NCI-H146 treated with DMSO at 0.1 percent for 48 hours (cell line): ENCODE data around the gene PRKAR1B.
"Not testable (repeated sequence)": the region's sequence is repeated elsewhere in the genome, so short reads cannot be mapped to it uniquely, and the experiment has no call there.

Experiments
- DNase-seq: peaks from one replicate; lab custom pipeline; 2025; ENCODE audit not compliant: unreplicated experiment; lab: John Stamatoyannopoulos, UW

PRKAR1B gene

DNA sequence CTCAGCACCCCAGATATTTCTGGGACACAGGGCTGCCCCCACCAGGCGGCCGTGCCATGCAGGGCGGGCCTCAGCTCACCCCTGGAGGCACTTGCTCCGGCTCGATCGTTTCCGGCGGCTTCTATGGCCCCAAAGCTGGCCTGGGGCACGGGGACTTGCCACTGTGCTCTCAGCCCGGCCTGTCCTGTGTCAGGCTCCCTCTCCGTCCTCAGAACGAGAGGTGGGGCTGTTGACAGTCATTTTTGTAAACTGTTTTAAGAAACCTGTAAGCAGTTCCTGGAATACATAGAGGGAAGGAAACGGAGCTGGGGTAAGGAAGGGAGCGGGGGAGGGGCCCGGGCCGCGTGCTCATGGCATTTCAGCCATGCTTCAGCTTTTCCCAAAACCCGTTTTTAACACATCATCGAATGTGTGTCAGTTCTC is 30.7 kb upstream of the PRKAR1B start:
- DNase-seq = no peak

- no peak for DNase-seq
Observed at GRCh38 chr7:756928-757560, 30.0 kb upstream of the PRKAR1B start.

DNA sequence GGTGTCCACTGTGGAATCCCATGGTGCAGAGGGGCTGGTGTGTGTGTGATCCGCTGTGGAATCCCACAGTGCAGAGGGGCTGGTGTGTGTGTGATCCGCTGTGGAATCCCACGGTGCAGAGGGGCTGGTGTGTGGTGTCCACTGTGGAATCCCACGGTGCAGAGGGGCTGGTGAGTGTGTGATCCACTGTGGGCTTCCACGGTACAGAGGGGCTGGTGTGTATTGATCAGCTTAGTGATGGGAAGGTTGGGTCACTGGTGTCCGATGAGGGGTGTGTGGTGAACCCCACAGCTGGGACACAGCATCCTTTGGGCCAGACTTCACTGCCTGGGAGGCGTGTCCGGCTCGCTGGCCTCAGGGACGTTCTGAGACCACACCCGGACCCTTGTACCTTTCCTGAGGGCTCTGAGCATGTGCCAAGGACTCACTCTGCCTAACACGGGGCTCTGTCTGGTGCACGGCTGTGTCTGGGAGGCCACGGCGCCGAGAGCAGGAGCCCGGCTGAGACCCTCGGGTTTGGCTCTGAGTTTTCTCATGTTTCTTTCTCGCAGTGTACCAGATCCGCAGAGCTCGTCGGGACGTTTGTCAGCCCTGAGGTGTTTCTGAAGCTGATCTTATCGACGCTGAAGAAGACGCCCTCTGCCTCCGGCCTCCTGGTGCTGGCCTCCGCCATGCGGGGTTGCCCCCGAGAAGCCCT is 29.3 kb upstream of the PRKAR1B start:
- DNase-seq = no peak

DNA sequence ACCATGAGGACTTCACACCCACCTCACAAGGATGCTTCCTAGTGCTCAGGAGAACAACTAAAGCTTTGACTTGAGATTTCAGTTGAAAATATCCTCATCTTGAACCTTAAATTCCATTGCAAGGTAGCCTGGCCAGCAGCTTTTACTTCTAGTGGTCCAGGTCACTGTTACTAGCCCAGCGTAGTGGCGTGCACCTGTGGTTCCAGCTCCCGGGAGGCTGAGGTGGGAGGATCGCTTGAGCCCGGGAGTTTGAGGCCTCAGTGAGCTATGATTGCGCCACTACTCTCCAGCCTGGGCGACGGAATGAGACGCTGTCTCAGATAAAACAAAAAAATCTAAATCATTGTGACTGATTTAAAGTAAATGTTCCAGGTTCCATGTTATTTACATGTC is 28.3 kb upstream of the PRKAR1B start:
- no peak for DNase-seq

DNA sequence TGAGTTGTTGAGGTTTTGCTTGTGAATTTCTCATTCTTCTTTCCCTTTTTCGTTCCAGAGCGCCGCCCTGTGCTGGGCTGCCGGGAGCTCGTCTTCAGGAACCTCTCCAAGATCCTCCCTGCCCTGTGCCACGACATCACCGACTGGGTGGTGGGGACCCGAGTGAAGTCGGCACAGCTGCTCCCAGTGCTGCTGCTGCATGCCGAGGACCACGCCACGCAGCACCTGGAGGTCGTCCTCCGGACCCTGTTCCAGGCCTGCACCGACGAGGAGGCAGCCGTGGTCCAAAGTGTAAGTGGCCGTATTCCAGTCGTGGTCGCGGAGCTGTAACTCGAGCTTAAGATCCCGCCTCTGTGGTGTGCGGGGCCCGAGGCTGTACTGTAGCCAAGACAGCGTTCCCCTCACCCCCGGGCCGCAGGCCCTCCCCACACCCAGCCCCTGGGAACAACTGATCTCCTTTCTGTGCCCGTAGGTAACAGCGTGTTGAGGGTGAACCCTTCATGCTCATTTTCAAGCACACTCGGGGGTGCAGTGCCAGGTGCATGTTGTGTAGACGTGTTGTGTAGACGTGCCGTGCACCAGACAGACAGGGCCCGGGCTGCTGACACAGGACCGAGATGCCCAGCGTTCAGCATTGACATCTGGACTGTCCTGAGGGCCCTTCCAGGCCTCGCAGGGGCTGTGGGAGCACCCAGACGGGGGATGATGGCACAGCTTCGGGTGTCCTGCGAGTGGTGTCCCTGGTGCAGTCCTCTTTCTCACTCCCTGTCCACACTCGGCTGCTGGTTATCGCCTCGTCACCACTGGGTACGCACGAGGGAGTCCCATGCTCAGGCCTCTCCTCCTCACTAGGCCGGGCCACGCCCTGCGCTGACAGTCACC is 27.7 kb upstream of the PRKAR1B start:
- DNase-seq = no peak

GRCh38 chr7:753190-753589 is 26.1 kb upstream of the PRKAR1B start:
- DNase-seq = no peak

- DNase-seq = not testable (repeated sequence)
Observed at GRCh38 chr7:752256-752655, 25.2 kb upstream of the PRKAR1B start.

DNA sequence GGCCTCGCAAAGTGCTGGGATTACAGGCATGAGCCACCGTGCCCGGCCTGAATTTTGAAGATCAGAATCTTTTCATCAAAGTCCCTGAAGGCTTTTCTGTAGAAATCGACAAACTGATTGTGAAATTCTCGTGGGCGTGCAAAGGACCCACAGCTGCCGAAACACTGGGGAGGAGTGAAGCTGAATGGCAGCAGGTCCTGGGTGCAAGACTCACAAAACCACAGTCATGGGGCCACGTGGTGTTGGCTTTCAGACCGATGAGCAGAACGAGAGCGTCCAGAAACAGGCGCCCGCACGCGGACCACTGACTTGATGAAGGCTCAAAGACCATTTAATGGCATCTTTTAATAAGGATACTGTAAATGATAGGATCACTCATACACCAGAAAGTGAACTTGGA is 24.7 kb upstream of the PRKAR1B start:
- DNase-seq = no peak

DNA sequence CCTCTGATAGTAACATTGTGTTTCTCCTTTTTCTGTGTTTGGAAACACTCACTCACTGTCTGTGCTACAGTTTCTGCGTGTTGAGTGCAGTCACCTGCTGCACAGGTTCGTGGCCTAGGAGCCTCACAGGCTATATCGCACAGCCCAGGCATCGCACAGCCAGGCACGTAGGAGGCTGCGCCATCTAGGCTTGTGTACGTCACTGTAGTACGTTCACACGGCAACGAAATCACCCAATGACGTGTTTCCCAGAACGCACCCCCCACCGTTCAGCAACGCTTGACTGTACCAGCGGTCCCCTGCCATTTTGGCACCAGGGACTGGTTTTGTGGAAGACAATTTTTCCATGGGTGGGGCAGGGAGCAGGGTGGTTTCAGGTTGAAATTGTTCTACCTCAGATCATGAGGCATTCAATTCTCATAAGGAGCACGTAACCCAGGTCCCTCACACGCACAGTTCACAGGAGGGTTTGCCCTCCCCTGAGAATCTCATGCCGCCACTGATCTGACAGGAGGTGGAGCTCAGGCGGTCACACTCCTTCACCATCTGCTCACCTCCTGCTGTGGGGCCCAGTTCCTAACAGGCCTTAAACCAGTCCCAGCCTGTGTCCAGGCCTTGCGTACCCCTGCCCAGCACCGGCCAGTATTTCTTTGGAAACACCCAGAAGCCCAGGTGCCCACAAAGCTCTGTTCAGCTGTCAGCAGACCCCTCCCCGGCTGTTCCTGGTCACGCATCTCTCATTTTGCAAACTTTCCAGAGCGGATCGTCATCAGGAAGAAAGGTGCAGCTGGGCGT is 23.2 kb upstream of the PRKAR1B start:
- no peak for DNase-seq

DNA sequence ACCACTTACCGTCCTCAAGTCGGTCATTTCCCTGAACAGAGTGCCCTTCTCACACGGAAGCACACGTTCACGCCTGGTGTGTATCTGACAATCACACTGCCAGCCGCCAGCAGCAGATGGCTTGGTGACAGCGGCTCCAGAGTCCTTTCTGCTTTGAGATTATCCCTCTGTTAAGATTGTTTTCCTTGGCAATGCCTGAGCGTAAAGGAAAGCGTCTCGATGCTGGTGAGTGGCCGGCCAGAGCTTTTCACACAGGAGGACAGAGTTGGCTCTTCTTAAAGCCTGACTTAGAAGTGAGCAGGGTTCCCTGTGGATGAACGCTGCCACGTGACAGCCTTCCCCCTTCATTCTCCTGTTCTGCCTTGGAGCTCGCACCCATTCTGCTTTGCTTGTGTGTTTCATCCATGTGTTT is 22.1 kb upstream of the PRKAR1B start:
- DNase-seq = no peak

DNA sequence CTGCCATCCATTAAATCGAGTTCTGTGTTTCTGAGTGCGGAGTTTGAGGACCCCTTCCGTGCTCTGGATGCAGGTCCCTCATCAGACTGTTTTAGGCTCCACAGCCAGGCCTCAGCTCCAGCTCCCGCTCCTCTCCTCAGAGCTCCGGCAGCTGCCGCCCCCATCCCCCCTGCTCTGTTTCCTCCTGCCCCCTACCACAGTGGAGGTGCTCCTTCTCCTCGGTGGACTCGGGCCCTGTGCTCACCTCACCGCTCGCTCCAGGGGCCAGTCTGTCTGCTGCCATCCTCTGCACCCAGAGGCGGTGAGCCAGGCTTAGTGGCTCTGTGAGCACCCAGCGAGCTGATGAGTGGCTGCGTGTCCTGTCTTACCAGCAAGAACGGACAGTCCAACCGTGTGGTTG is 21.4 kb upstream of the PRKAR1B start:
- no peak for DNase-seq

DNA sequence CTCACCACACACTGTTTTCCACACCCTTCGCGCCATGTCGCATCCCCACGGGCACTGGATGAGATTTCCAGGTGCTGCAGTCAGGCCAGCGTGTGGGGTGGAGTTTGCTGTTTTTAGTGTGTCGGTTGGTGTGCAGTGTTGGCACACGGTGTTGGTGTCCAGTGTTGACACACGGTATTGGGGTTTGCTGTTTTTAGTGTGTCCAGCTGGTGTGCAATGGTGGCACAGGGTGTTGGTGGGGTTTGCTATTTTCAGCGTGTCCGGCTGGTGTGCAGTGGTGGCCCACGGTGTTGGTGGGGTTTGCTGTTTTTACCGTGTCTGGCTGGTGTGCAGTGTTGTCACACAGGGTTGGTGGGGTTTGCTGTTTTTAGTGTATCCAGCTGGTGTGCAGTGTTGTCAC is 20.1 kb upstream of the PRKAR1B start:
- no peak for DNase-seq

DNA sequence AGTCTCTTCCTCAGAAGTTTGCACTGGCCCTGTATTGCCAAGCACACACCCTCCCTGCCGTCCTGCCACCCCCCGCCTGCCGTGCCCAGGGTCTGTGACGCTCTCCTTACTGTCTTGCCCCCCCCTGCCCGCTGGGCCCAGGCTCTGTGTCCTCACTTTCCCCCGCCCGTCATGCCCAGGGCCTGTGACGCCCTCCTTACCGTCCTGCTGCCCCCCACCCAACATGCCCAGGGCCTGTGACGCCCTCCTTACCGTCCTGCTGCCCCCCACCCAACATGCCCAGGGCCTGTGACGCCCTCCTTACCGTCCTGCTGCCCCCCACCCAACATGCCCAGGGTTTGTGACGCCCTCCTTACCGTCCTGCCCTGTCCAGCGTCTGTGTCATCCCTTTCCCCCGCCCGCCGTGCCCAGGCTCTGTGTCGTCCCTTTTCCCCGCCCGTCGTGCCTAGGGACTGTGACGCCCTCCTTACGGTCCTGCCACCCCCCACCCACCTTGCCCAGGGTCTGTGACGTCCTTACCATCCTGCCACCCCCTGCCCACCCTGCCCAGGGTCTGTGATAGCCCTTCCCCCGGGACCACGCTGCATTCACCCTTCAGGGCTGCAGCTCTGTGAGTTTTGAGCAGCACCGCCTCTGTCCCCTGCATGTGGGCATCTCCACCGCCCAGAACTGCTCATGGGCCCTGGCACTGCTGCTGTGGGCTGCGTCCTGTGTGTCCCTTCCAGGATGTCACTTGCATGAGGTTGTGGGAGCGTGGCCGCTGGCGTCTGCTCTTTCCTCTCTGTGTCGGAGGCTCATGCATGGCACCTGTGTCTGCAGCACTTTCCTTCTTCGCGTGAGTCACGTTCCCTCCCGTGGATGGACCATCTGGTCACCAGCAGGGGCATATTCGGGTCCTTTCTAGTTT is 19.3 kb upstream of the PRKAR1B start:
- no peak for DNase-seq

- no peak for DNase-seq
Observed at GRCh38 chr7:745431-746154, 18.5 kb upstream of the PRKAR1B start.

DNA sequence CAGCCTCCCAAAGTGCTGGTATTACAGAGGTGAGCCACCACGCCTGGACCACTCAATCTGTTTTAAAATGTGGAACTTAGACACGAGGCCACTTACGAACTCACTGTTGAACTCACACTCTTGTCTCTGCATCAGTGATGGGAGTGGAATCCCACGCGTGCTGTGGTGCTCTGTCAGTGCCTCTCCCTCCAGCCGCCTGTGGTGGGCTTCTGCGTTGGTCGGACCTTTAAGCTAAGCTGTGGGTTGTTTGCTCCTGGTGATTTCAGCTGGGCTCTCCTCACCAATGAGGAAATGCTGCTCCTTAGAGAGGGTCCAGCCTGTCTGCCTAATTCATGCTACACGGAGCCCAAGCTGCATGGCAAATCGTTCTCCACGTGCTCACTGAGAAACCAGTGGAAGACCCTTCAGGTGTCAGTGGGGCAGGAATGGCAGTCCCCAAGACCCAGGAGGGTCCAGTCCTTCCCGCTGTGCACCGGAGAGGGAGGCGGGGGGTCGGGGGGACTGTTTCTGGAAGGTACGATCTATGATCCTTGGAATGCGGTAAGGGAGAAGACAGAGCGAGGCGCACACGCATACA is 17.9 kb upstream of the PRKAR1B start:
- DNase-seq = no peak

DNA sequence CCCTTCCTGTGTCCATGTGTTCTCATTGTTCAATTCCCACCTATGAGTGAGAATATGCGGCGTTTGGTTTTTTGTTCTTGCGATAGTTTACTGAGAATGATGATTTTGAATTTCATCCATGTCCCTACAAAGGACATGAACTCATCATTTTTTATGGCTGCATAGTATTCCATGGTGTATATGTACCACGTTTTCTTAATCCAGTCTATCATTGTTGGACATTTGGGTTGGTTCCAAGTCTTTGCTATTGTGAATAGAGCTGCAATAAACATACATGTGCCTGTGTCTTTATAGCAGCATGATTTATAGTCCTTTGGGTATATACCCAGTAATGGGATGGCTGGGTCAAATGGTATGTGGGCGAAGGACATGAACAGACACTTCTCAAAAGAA is 17.0 kb upstream of the PRKAR1B start:
- not testable (repeated sequence) for DNase-seq

GRCh38 chr7:743341-744127 is 16.5 kb upstream of the PRKAR1B start:
- not testable (repeated sequence) for DNase-seq

- no peak for DNase-seq
Observed at GRCh38 chr7:742791-743190, 15.7 kb upstream of the PRKAR1B start.
